Inferior parietal cortex (tissue), 1 donor: ENCODE measurements around the gene ANKRD13A.
"Not testable (repeated sequence)": the region's sequence is repeated elsewhere in the genome, so short reads cannot be mapped to it uniquely, and the experiment has no call there.

Source experiments
- DNase-seq: peaks from one replicate; pipeline ENCODE4 v3.0.0-alpha.2; 2016; ENCODE audit errors: extremely low spot score

ANKRD13A gene

GRCh38 chr12:109983432-109984142 is 15.6 kb upstream of the ANKRD13A start:
- DNase-seq, result no peak

GRCh38 chr12:109986236-109986635 is 13.0 kb upstream of the ANKRD13A start:
- DNase-seq, result not testable (repeated sequence)

- no peak for DNase-seq
Measured at GRCh38 chr12:109987615-109988014, 11.6 kb upstream of the ANKRD13A start.

- no peak for DNase-seq
Measured at GRCh38 chr12:109988274-109988673, 11.0 kb upstream of the ANKRD13A start.

- no peak for DNase-seq
Measured at GRCh38 chr12:109988903-109989302, 10.3 kb upstream of the ANKRD13A start.

- no peak for DNase-seq
Measured at GRCh38 chr12:109989380-109989779, 9.8 kb upstream of the ANKRD13A start.

- no peak for DNase-seq
Measured at GRCh38 chr12:109991586-109991985, 7.6 kb upstream of the ANKRD13A start.

- no peak for DNase-seq
Measured at GRCh38 chr12:109993091-109993490, 6.1 kb upstream of the ANKRD13A start.

- DNase-seq, result no peak
Measured at GRCh38 chr12:109994401-109995175, 4.6 kb upstream of the ANKRD13A start.

- DNase-seq, result peak; percentile 11
Measured at GRCh38 chr12:109995361-109995685, 3.9 kb upstream of the ANKRD13A start.

- DNase-seq, result peak; percentile 98
Measured at GRCh38 chr12:109995686-109996482, 3.3 kb upstream of the ANKRD13A start, which contains the start of gene GIT2. Gene GIT2 (minus strand): TSS chr12:109996368. CDS start chr12:109996224, 144 bp downstream.

GRCh38 chr12:109996483-109996853 is 2.8 kb upstream of the ANKRD13A start:
- no peak for DNase-seq

- DNase-seq, result no peak
Measured at GRCh38 chr12:109997393-109997792, 1.8 kb upstream of the ANKRD13A start.

- DNase-seq, result no peak
Measured at GRCh38 chr12:109998241-109998903, 858 bp upstream of the ANKRD13A start.

- DNase-seq, result no peak
Measured at GRCh38 chr12:109999649-109999971, 380 bp downstream of the ANKRD13A start.

GRCh38 chr12:109999983-110000505 is 814 bp downstream of the ANKRD13A start:
- peak; percentile 25 for DNase-seq

- no peak for DNase-seq
Measured at GRCh38 chr12:110001596-110001995, 2.4 kb downstream of the ANKRD13A start.

GRCh38 chr12:110002676-110003515 is 3.7 kb downstream of the ANKRD13A start:
- DNase-seq, result no peak

GRCh38 chr12:110004598-110004997 is 5.4 kb downstream of the ANKRD13A start:
- DNase-seq, result no peak

GRCh38 chr12:110005319-110005973 is 6.2 kb downstream of the ANKRD13A start:
- no peak for DNase-seq
